HEK293T (cell line): ENCODE measurements around the gene MAEA.

Source experiments
- CTCF ChIA-PET: fragments of 350-600 bp; formaldehyde crosslinking; extraction: SDS; loops from one replicate; lab custom pipeline; 2021; ENCODE audit warnings: antibody characterized with exemption, inconsistent platforms; lab: Yijun Ruan, JAX
- POLR2A ChIA-PET: fragments of 350-600 bp; formaldehyde crosslinking; extraction: SDS; loops from one replicate; lab custom pipeline; 2020; ENCODE audit warnings: antibody characterized with exemption, inconsistent platforms; lab: Yijun Ruan, JAX
- DNase-seq: peaks from one replicate; pipeline ENCODE4 v3.0.0; 2012; ENCODE audit warnings: mixed read lengths; ENCODE audit errors: extremely low spot score
- ARNT ChIP-seq: fragments of 450-650 bp; IDR thresholded peaks from 2 replicates; pipeline ENCODE4 v1.6.1; 2017; ENCODE audit warnings: mild to moderate bottlenecking
- BHLHE40 ChIP-seq: fragments of 450-650 bp; IDR thresholded peaks from 2 replicates; pipeline ENCODE4 v1.6.1; 2016; ENCODE audit warnings: mild to moderate bottlenecking, moderate library complexity, borderline replicate concordance
- CTBP1 ChIP-seq: fragments of 450-650 bp; IDR thresholded peaks from 2 replicates; pipeline ENCODE4 v1.6.1; 2016; ENCODE audit warnings: borderline replicate concordance
- ELF4 ChIP-seq: fragments of 450-650 bp; IDR thresholded peaks from 2 replicates; pipeline ENCODE4 v1.6.1; 2017; ENCODE audit warnings: antibody characterized with exemption
- FOXA1 ChIP-seq: fragments of 450-650 bp; IDR thresholded peaks from 2 replicates; pipeline ENCODE4 v1.6.1; 2016; ENCODE audit warnings: mild to moderate bottlenecking
- FOXK2 ChIP-seq: fragments of 450-650 bp; IDR thresholded peaks from 2 replicates; pipeline ENCODE4 v1.6.1; 2016; ENCODE audit warnings: mild to moderate bottlenecking
- FOXM1 ChIP-seq: fragments of 450-650 bp; IDR thresholded peaks from 2 replicates; pipeline ENCODE4 v1.6.1; 2017; ENCODE audit warnings: mild to moderate bottlenecking, borderline replicate concordance
- HDGF ChIP-seq: fragments of 450-650 bp; IDR thresholded peaks from 2 replicates; pipeline ENCODE4 v1.6.1; 2017; ENCODE audit warnings: antibody characterized with exemption, borderline replicate concordance
- L3MBTL2 ChIP-seq: fragments of 450-650 bp; conservative IDR thresholded peaks from 2 replicates; pipeline ENCODE4 v1.6.1; 2016; ENCODE audit warnings: mild to moderate bottlenecking
- LEF1 ChIP-seq: fragments of 450-650 bp; IDR thresholded peaks from 2 replicates; pipeline ENCODE4 v1.6.1; 2017; ENCODE audit warnings: mild to moderate bottlenecking, borderline replicate concordance
- NFRKB ChIP-seq: fragments of 450-650 bp; IDR thresholded peaks from 2 replicates; pipeline ENCODE4 v1.6.1; 2016; ENCODE audit warnings: mild to moderate bottlenecking, moderate library complexity
- PKNOX1 ChIP-seq: fragments of 450-650 bp; IDR thresholded peaks from 2 replicates; pipeline ENCODE4 v1.6.1; 2016
- SP1 ChIP-seq: fragments of 450-650 bp; IDR thresholded peaks from 2 replicates; pipeline ENCODE4 v1.6.1; 2017
- SUZ12 ChIP-seq: fragments of 450-650 bp; IDR thresholded peaks from 2 replicates; pipeline ENCODE4 v1.6.1; 2016; ENCODE audit warnings: mild to moderate bottlenecking
- TARDBP ChIP-seq: fragments of 450-650 bp; IDR thresholded peaks from 2 replicates; pipeline ENCODE4 v1.6.1; 2016
- ZNF384 ChIP-seq: fragments of 450-650 bp; IDR thresholded peaks from 2 replicates; pipeline ENCODE4 v1.6.1; 2016

Gene MAEA

GRCh38 chr4:1360423-1361283 is 71.0 kb downstream of the MAEA start:
- DNase-seq, result no peak
- POLR2A ChIA-PET, result no interaction called here
- CTCF ChIA-PET, result no interaction called here
- no peak for TF ChIP-seq L3MBTL2
- TF ChIP-seq SUZ12, result no peak
- no peak for TF ChIP-seq NFRKB
- TF ChIP-seq BHLHE40, result no peak
- no peak for TF ChIP-seq TARDBP
- no peak for TF ChIP-seq FOXM1
- TF ChIP-seq PKNOX1, result no peak
- no peak for TF ChIP-seq CTBP1
- no peak for TF ChIP-seq FOXA1
- no peak for TF ChIP-seq LEF1
- no peak for TF ChIP-seq FOXK2
- no peak for TF ChIP-seq ARNT
- no peak for TF ChIP-seq ZNF384
- no peak for TF ChIP-seq ELF4
- TF ChIP-seq HDGF, result no peak
- TF ChIP-seq SP1, result no peak

GRCh38 chr4:1361431-1361830 is 71.7 kb downstream of the MAEA start:
- DNase-seq, result no peak
- CTCF ChIA-PET, result no interaction called here
- TF ChIP-seq ZNF384 (no peak), SP1 (no peak), FOXA1 (no peak), PKNOX1 (no peak), NFRKB (no peak), SUZ12 (no peak), CTBP1 (no peak), TARDBP (no peak), ELF4 (no peak), LEF1 (no peak), HDGF (no peak), FOXM1 (no peak), L3MBTL2 (no peak), BHLHE40 (no peak), FOXK2 (no peak), ARNT (no peak)
- POLR2A ChIA-PET, result no interaction called here

GRCh38 chr4:1362046-1362445 is 72.4 kb downstream of the MAEA start:
- no peak for DNase-seq
- TF ChIP-seq PKNOX1 (no peak), CTBP1 (no peak)
- POLR2A ChIA-PET, result no interaction called here
- CTCF ChIA-PET, result no interaction called here

GRCh38 chr4:1362521-1362920 is 72.8 kb downstream of the MAEA start:
- ChIA-PET POLR2A (no interaction called here), CTCF (no interaction called here)
- DNase-seq, result no peak
- no peak for TF ChIP-seq HDGF

- CTCF ChIA-PET, result no interaction called here
Observed at GRCh38 chr4:1363513-1363912, 73.8 kb downstream of the MAEA start.

More at GRCh38 chr4:1363513-1363912, 73.8 kb downstream of the MAEA start:
- no peak for DNase-seq
- POLR2A ChIA-PET, result no interaction called here
- TF ChIP-seq FOXA1 (no peak), ARNT (no peak), SUZ12 (no peak), PKNOX1 (no peak), ELF4 (no peak), LEF1 (no peak), HDGF (no peak), TARDBP (no peak), SP1 (no peak), FOXK2 (no peak), CTBP1 (no peak), NFRKB (no peak), L3MBTL2 (no peak), FOXM1 (no peak), BHLHE40 (no peak), ZNF384 (no peak)
